ENCODE data around the gene PPIP5K1. TPM values are rescaled to one million over a fixed set of nuclear protein-coding genes. Genes with fewer than 3 reads are reported as not detected.

Gene PPIP5K1
- total RNA-seq, 1 experiment from 2014 or later = 33.5 TPM

GRCh38 chr15:43527802-43528541 is 62.0 kb downstream of the PPIP5K1 start:
- TF ChIP-seq EZH2 (IDR thresholded peaks at IDR 0.05; ENCODE audit: borderline replicate concordance, low read depth, low read length, poor library complexity, severe bottlenecking) (no peak), CTCF (conservative IDR thresholded peaks at IDR 0.05; ENCODE audit: low read depth, low read length) (no peak)
- no peaks in the 10 kb centered on the region for H3K4me1 ChIP-seq (ENCODE audit: insufficient read depth, low read length, poor library complexity, severe bottlenecking)
- no peak overlapping the region for H3K4me3 ChIP-seq (ENCODE audit: low read depth, low read length, poor library complexity, severe bottlenecking)
- POLR2A ChIA-PET (ENCODE audit: low non-redundant PET) = no interaction called here
- H3K36me3 ChIP-seq (ENCODE audit: insufficient read depth, low read length, poor library complexity, severe bottlenecking) = peaks cover 42% of the 10 kb centered on the region
- H3K9me3 ChIP-seq (ENCODE audit: low read depth, low read length, poor library complexity, severe bottlenecking) = no peaks in the 10 kb centered on the region
- no peaks in the 10 kb centered on the region for H3K27me3 ChIP-seq (replicated peaks; ENCODE audit: insufficient read depth, low read depth, low read length, poor library complexity)
- CTCF ChIA-PET = no interaction called here
- no TSS peak for BruUV-seq (replicated peaks)
- intact Hi-C loops (cut with micrococcal nuclease; ENCODE audit: unreplicated experiment) = no loop called here
- DNase-seq (ENCODE audit: low spot score) = no peak
- H3K27ac ChIP-seq (ENCODE audit: low read depth, low read length, poor library complexity, severe bottlenecking) = no peak overlapping the region

- TF ChIP-seq EZH2 (IDR thresholded peaks at IDR 0.05; ENCODE audit: borderline replicate concordance, low read depth, low read length, poor library complexity, severe bottlenecking) (no peak), CTCF (conservative IDR thresholded peaks at IDR 0.05; ENCODE audit: low read depth, low read length) (no peak)
- Histone ChIP-seq H3K36me3 (ENCODE audit: insufficient read depth, low read length, poor library complexity, severe bottlenecking) (peaks cover 48% of the 10 kb centered on the region), H3K9me3 (ENCODE audit: low read depth, low read length, poor library complexity, severe bottlenecking) (no peaks in the 10 kb centered on the region), H3K4me3 (ENCODE audit: low read depth, low read length, poor library complexity, severe bottlenecking) (no peak overlapping the region), H3K27ac (ENCODE audit: low read depth, low read length, poor library complexity, severe bottlenecking) (no peak overlapping the region), H3K4me1 (ENCODE audit: insufficient read depth, low read length, poor library complexity, severe bottlenecking) (no peaks in the 10 kb centered on the region), H3K27me3 (replicated peaks; ENCODE audit: insufficient read depth, low read depth, low read length, poor library complexity) (no peaks in the 10 kb centered on the region)
- ChIA-PET CTCF (no interaction called here), POLR2A (ENCODE audit: low non-redundant PET) (no interaction called here)
- BruUV-seq (replicated peaks) = no TSS peak
- intact Hi-C loops (cut with micrococcal nuclease; ENCODE audit: unreplicated experiment) = no loop called here
- DNase-seq (ENCODE audit: low spot score) = no peak
These were observed 62.8 kb downstream of the PPIP5K1 start for GRCh38 chr15:43527016-43527801.

- Histone ChIP-seq H3K9me3 (ENCODE audit: low read depth, low read length, poor library complexity, severe bottlenecking) (no peaks in the 10 kb centered on the region), H3K27me3 (replicated peaks; ENCODE audit: insufficient read depth, low read depth, low read length, poor library complexity) (no peaks in the 10 kb centered on the region), H3K4me1 (ENCODE audit: insufficient read depth, low read length, poor library complexity, severe bottlenecking) (no peaks in the 10 kb centered on the region), H3K36me3 (ENCODE audit: insufficient read depth, low read length, poor library complexity, severe bottlenecking) (peaks cover 56% of the 10 kb centered on the region), H3K4me3 (ENCODE audit: low read depth, low read length, poor library complexity, severe bottlenecking) (no peak overlapping the region), H3K27ac (ENCODE audit: low read depth, low read length, poor library complexity, severe bottlenecking) (no peak overlapping the region)
- DNase-seq (ENCODE audit: low spot score) = no peak
- BruUV-seq (replicated peaks) = no TSS peak
- POLR2A ChIA-PET (ENCODE audit: low non-redundant PET) = no interaction called here
- CTCF ChIA-PET = no interaction called here
- intact Hi-C loops (cut with micrococcal nuclease; ENCODE audit: unreplicated experiment) = no loop called here
- TF ChIP-seq CTCF (conservative IDR thresholded peaks at IDR 0.05; ENCODE audit: low read depth, low read length) = no peak
- TF ChIP-seq EZH2 (IDR thresholded peaks at IDR 0.05; ENCODE audit: borderline replicate concordance, low read depth, low read length, poor library complexity, severe bottlenecking) = no peak
These were observed 63.6 kb downstream of the PPIP5K1 start for GRCh38 chr15:43526261-43526930.
